ENCODE results near the gene PEX10.

PEX10 gene

DNA sequence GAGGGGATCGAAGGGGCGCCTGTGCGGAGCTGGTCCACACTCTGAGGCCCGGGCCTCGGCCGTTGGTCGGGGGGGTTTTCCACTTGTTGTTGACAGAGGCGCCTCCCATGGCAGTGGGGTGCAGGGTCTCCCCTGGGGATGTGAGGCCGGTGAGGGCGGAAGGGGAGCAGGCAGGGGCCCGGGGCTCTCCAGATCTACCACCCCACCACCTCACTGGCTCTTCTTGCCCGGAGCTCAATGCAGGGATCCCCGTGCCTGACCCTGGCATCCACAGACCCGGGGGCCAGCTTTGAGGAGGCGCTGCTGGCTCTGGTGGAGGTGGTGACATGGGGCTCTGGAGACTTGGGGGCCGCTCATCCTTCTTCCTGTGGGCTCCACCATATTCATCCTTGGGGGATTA is 7.1 kb upstream of the PEX10 start:
- Mint-ChIP-seq H3K27me3 (no peaks in the 10 kb centered on the region), H3K27ac (no peak overlapping the region), H3K36me3 (ENCODE audit: low read depth) (no peaks in the 10 kb centered on the region), H3K4me3 (no peak overlapping the region), H3K4me1 (ENCODE audit: low read depth) (peaks cover 23% of the 10 kb centered on the region), H3K9me3 (no peaks in the 10 kb centered on the region)

DNA sequence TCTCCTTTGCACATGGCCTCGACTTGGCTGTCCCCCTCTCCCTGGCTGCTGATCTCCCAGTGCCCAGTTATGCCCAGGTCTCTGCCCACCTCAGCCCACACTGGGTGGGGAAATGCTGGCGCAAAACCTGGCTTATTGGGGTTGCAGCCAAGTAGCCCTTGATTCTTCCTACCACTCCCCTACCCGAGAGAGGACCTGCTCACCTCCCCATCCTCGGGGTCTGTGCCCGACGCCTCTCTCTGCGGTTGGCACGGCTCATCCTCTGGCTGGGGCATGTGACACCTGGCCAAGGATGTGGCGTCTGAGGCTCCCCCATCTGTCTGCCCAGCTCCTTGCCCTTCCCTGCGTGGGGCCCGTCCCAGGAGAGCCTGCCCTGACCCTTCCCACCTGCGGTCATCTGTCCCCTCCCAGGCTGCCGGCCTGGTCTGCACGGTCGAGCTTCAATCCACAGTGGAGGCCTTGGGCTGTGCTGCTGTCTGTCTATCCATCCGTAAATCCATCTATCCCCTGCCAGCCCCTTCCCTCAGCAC is 6.5 kb upstream of the PEX10 start:
- Mint-ChIP-seq H3K4me3 (no peak overlapping the region), H3K36me3 (ENCODE audit: low read depth) (no peaks in the 10 kb centered on the region), H3K9me3 (no peaks in the 10 kb centered on the region), H3K4me1 (ENCODE audit: low read depth) (peaks cover 28% of the 10 kb centered on the region), H3K27me3 (no peaks in the 10 kb centered on the region), H3K27ac (no peak overlapping the region)

DNA sequence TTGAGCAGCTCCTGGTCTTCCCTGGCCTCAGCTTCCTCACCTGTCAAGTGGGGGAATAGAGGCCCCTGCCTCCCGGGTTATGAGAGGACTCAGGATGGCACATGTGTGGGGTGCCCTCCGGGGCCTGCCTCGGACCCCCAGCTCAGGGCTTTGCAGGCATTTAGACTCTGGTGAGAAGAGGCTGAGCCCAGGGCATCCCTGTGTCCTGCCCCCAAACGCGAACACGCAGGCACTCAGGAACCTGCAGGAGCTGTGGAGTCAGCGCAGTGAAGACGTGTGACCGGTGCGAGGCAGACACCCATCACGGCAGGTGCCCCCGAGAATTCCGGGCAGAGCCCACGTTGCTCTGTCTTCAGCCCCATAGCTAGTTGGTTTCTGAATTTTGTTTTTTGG is 5.5 kb upstream of the PEX10 start:
- no peaks in the 10 kb centered on the region for H3K27me3 Mint-ChIP-seq
- no peaks in the 10 kb centered on the region for H3K36me3 Mint-ChIP-seq (ENCODE audit: low read depth)
- no peaks in the 10 kb centered on the region for H3K9me3 Mint-ChIP-seq
- peaks cover 32% of the 10 kb centered on the region for H3K4me1 Mint-ChIP-seq (ENCODE audit: low read depth)
- no peak overlapping the region for H3K27ac Mint-ChIP-seq
- no peak overlapping the region for H3K4me3 Mint-ChIP-seq

DNA sequence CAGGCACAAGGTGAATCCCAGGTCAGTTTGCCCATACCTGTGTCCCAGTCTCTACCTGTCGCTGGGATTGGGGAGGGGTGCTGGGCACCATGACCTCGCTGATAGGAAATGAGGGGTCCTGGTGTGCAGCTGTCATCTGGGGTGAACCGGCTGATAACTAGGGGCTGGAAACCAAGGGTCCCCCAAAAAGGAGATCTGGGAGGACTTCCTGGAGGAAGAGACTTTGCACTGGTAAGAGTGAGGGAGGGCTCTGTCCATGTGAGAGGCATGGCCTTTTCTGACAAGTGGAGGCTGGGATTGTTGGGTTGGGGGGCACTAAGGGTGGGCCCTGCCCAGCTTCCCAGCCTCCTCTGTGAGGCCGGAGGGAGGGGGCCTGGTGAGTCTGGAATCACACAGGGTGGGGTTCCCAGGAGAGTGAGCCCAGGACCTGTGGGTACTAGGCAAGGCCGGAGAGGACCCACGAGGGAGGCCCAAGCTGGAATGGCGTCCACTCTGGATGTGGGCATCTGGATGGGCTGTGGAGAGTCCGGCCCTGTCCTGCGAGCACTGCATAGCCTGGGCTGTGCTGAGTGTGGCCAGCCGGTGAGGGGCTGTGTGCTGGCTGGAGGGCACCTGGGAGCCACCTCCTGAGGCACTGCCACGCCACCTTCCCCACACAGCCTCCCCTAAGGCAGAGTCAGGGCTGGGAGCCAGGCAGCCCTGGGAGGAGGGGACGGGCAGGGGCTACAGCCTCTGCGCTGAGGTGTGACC is 4.9 kb upstream of the PEX10 start:
- no peaks in the 10 kb centered on the region for H3K27me3 Mint-ChIP-seq
- no peak overlapping the region for H3K27ac Mint-ChIP-seq
- peak overlapping the region; percentile 78 for H3K4me3 Mint-ChIP-seq
- H3K36me3 Mint-ChIP-seq (ENCODE audit: low read depth): no peaks in the 10 kb centered on the region
- no peaks in the 10 kb centered on the region for H3K9me3 Mint-ChIP-seq
- H3K4me1 Mint-ChIP-seq (ENCODE audit: low read depth): peaks cover 32% of the 10 kb centered on the region

DNA sequence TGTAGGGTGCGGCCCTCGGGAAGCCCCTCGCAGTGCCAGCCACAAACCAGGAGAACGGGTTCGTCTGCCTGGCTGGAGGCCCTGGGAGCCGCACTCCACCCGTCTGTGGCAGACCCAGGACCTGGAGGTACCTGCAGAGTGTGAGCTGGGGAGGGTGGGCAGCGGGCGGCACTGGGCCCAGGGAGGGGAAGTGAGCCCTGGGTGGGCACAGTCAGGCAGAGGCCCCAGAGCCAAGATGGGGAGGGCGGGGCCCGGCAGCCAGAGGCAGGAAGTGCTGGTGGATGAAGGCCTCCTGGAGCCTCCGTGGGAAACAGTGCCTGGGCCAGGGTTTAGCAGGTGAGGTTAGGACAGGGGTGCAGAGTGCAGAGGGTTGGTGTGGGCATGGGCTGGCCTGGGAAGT is 4.0 kb upstream of the PEX10 start:
- Mint-ChIP-seq H3K9me3 (no peaks in the 10 kb centered on the region), H3K27me3 (no peaks in the 10 kb centered on the region), H3K4me3 (peak overlapping the region; percentile 78), H3K27ac (peak overlapping the region; percentile 70), H3K4me1 (ENCODE audit: low read depth) (peaks cover 32% of the 10 kb centered on the region), H3K36me3 (ENCODE audit: low read depth) (no peaks in the 10 kb centered on the region)

DNA sequence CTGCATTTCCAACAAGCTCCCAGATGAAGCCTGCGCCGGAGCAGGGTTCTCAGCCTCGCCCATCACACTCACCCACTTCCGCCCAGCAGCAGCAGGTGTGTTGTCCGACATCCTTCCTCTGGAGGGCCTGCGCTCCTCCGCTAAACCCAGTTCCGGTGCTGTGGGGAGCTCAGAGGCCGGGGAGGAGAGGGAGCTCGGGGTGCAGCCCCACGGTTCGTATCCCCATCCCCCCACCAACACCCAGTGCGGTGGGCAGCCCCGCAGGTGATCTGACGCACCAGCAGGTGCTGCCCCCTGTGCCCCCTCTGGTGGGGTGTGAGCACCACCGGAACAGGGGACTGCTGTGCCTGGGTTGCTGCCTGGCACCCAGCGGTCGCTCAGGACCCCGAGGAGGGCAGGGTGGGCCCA is 3.4 kb upstream of the PEX10 start:
- Mint-ChIP-seq H3K4me3 (peak overlapping the region; percentile 78), H3K27ac (peak overlapping the region; percentile 80), H3K27me3 (no peaks in the 10 kb centered on the region), H3K4me1 (ENCODE audit: low read depth) (peaks cover 37% of the 10 kb centered on the region), H3K36me3 (ENCODE audit: low read depth) (peaks cover 2% of the 10 kb centered on the region), H3K9me3 (no peaks in the 10 kb centered on the region)

DNA sequence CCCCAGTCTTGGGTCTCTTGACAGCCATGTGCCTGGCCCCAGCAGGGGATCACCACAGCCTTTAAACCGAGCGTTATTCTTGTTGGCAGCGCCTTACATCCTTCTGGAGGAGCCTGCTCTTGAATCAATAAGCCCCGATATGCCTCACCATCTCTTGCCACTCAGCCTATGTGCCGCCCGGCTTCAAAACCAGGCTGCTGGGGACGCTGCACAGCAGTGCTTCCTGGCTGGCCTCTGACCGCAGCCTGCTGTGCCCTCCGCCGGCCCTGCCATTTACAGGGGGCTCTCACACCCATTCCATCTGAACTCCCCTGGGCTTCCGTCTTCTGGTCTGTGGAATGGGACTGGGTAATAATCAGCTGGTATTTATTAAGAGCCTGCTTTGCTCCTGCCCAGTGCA is 3.0 kb upstream of the PEX10 start:
- H3K27ac Mint-ChIP-seq: peak overlapping the region; percentile 80
- peaks cover 41% of the 10 kb centered on the region for H3K4me1 Mint-ChIP-seq (ENCODE audit: low read depth)
- H3K27me3 Mint-ChIP-seq: no peaks in the 10 kb centered on the region
- peak overlapping the region; percentile 78 for H3K4me3 Mint-ChIP-seq
- H3K36me3 Mint-ChIP-seq (ENCODE audit: low read depth): peaks cover 7% of the 10 kb centered on the region
- H3K9me3 Mint-ChIP-seq: no peaks in the 10 kb centered on the region

DNA sequence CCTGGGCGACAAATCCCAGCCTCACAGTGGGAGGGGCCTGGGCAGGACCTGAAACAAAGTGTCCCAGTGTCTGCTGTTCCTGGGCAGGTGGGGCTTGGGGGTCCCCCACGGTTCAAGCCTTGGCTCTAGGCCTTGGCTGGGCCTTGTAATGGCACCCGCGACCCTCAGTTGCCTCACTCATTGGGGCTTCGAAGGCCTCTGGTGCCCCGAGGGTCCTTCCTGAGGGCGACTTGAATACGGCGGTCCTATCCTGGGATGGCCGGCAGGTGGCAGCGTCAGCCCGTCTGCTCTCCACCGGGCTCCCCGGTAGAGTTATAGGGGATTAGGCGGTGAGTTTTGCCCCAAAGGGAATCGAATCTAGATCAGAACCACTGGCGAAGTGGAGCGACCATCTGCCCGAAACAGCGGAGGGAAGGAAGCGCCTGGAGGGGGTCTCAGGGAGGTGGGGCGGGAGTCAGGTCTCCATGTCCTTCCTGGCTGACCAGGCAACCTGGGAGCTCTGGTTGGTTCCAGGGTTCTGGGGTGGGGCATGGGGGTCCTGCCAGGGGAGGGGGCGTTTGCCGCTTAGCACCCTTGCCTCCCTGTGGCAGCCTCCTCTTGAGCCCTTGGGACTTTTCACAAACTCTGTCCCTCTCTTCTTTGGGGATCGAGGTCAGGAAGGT is 2.1 kb upstream of the PEX10 start:
- Mint-ChIP-seq H3K36me3 (ENCODE audit: low read depth) (peaks cover 10% of the 10 kb centered on the region), H3K4me1 (ENCODE audit: low read depth) (peaks cover 42% of the 10 kb centered on the region), H3K27me3 (no peaks in the 10 kb centered on the region), H3K27ac (peak overlapping the region; percentile 89), H3K9me3 (no peaks in the 10 kb centered on the region), H3K4me3 (peak overlapping the region; percentile 82)

DNA sequence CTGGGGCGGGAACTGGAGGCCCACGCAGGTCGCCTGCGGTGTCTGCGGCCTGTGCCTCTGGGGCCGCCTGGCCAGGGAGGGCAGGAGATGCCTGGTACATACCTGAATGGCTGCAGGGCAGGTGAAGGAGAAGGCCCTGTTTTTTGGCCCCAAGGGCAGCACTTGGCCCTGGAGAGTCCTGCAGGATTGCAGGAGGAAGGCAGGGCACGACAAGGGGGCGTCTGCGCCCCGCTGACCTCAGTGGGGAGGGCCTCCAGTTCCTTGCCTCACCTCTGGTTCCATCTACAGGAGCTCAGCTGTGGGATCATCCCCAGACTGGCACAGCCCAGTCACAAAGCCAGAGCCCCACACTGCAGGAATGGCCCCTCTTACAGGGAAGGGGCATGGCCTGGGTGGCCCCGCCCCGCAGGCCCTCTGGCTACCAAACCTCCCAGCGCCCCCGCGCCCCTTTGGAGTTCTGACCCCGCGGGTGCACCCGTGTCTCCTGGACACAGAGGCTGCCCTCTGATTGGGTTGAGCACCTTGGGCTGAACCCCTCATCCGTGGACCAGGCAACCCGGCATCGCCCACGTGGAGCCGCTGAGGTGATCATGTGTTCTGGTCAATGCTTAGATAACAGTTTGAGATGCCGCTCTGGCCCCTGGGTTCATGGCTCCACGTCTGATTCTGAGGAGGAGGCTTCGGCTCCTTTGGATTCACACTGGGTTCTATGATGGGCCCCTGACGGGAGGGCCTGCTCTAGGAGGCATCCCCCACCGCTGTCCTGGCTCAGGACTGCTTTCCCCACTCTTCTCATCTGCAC is 1.3 kb upstream of the PEX10 start:
- Mint-ChIP-seq H3K27ac (peak overlapping the region; percentile 89), H3K4me1 (ENCODE audit: low read depth) (peaks cover 42% of the 10 kb centered on the region), H3K4me3 (peak overlapping the region; percentile 82), H3K36me3 (ENCODE audit: low read depth) (peaks cover 16% of the 10 kb centered on the region), H3K9me3 (no peaks in the 10 kb centered on the region), H3K27me3 (no peaks in the 10 kb centered on the region)

DNA sequence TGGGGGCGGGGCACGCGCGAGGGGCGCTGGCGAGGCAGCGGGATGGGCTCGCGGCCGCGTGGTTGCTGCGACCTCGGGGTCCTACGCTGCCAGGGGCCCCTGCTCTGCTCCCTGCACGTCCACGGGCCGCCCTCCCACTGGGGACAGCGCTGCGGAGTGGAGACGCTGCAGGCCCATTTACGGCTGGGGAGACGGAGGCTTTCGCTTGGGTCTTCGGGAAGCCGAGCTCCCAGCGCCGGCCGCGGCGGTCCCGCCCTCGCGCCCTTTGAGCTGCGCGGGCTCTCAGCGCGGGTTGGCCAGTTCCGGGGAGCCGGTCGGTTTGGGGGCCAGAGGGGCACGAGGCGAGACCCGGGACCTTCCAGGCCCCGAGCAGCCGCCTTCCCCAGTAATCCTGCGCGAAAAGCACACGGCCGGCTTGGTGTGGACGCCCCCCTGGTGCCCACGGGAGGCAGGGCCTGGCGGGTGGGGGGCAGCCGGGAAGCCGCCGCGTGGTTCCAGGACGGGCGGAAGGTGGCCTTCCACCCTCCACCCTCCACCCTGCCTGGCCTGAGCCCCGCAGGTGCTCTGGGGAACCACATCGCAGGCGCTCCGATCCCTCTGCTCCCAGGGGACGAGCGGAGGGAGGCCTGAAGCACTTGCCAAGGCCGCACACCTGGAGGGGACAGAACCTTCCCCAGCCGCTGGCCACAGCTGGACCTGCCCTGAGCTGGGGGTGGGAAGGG is 570 bp upstream of the PEX10 start:
- Mint-ChIP-seq H3K27me3 (no peaks in the 10 kb centered on the region), H3K4me1 (ENCODE audit: low read depth) (peaks cover 42% of the 10 kb centered on the region), H3K9me3 (no peaks in the 10 kb centered on the region), H3K27ac (no peak overlapping the region), H3K36me3 (ENCODE audit: low read depth) (peaks cover 16% of the 10 kb centered on the region), H3K4me3 (peak overlapping the region; percentile 82)

DNA sequence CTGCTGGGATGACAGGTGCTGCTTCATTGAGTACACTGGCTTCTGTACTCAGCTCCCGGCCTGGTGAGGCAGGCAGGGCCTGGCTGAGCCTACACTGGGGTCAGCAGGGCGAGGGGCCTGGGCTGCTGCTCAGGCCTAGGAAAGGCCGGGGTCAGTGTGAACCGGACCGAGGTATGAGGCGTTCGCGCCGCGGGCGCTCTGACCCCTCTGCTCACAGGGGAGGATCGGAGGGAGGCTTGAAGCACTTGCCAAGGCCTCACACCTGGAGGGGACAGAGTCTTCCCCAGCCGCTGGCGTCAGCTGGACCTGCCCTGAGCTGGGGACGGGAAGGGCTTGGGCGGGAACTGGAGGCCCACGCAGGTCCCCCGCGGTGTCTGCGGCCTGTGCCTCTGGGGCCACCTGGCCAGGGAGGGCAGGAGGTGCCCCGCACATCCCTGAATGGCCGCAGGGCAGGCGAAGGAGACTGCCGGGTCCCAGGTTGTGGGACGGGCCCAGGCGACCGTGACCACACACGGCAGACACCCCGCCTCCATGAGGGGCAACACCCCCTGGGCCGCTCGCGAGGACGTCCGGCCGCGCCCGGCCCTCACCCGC is 466 bp downstream of the PEX10 start:
- no peaks in the 10 kb centered on the region for H3K9me3 Mint-ChIP-seq
- peak overlapping the region; percentile 89 for H3K27ac Mint-ChIP-seq
- H3K27me3 Mint-ChIP-seq: no peaks in the 10 kb centered on the region
- peak overlapping the region; percentile 89 for H3K4me3 Mint-ChIP-seq
- H3K4me1 Mint-ChIP-seq (ENCODE audit: low read depth): peaks cover 41% of the 10 kb centered on the region
- peaks cover 21% of the 10 kb centered on the region for H3K36me3 Mint-ChIP-seq (ENCODE audit: low read depth)

DNA sequence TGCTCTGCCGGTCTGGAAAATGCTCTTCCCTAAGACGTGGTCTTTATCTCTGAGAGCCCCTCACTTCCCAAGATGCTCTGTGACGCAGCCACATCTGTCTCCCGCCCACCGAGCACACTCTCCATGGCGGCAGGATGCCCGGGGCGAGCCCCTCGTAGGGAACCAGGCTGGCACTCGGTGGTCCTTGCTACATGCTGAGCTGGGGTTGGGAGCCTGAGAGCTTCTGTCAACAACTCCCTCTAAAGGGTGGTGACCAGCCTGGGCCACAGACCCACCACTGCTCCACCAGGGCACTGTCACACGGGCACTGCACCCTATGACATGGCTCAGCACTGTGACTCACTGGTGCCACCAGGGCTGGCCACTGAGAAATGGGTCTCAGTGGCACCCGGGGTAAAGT is 2.6 kb downstream of the PEX10 start:
- H3K4me3 Mint-ChIP-seq: no peak overlapping the region
- peaks cover 21% of the 10 kb centered on the region for H3K36me3 Mint-ChIP-seq (ENCODE audit: low read depth)
- H3K27ac Mint-ChIP-seq: no peak overlapping the region
- H3K27me3 Mint-ChIP-seq: no peaks in the 10 kb centered on the region
- no peaks in the 10 kb centered on the region for H3K9me3 Mint-ChIP-seq
- H3K4me1 Mint-ChIP-seq (ENCODE audit: low read depth): peaks cover 22% of the 10 kb centered on the region

DNA sequence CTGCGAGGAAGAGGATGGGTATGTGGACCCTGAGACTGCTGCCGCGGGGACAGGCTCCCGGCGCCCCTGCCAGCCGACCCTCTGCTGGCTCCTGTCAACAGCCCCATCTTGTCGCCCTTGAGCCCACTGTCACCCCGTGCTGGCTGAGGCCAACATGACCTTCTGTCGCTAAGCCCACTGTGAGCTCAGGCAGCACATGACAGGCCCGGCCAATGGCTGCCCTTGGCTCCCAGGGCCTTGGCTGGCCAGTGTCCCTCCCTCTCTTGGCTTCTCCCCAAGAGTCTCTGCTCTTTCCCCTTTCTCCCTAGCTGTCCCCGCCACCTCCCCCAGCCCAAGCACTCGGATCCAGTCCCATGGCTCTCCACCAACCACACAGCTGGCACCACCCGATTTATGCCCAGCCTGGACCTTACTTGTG is 3.5 kb downstream of the PEX10 start:
- no peaks in the 10 kb centered on the region for H3K9me3 Mint-ChIP-seq
- H3K27me3 Mint-ChIP-seq: no peaks in the 10 kb centered on the region
- H3K36me3 Mint-ChIP-seq (ENCODE audit: low read depth): peaks cover 25% of the 10 kb centered on the region
- H3K4me3 Mint-ChIP-seq: no peak overlapping the region
- peak overlapping the region; percentile 40 for H3K27ac Mint-ChIP-seq
- peaks cover 13% of the 10 kb centered on the region for H3K4me1 Mint-ChIP-seq (ENCODE audit: low read depth)

DNA sequence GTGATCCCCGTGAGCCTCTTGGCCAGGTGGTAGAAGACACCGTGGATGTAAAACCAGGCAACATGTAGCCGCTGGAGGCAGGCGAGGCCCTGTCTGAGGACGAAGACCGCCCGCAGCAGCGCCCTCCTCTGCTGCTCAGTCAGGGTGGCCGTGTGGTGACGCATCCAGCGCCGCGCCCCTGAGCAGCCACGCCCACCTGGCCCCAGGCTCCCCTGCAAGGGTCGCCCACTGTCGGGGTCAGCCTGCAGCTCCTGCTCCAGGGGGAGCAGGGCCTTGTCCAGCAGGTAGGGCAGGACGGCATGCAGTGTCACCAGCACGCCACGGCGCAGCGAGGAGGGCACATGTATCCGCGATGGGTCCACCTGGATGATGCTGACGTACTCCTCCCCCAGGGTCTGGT is 3.9 kb downstream of the PEX10 start:
- Mint-ChIP-seq H3K27ac (no peak overlapping the region), H3K9me3 (no peaks in the 10 kb centered on the region), H3K4me3 (no peak overlapping the region), H3K36me3 (ENCODE audit: low read depth) (peaks cover 29% of the 10 kb centered on the region), H3K27me3 (no peaks in the 10 kb centered on the region), H3K4me1 (ENCODE audit: low read depth) (peaks cover 10% of the 10 kb centered on the region)
